T-helper 1 cell treated with Interleukin-12 subunit alpha and Interleukin-12 subunit beta and Interleukin-4 antibody, amounts not matched to agents 30 μg/mL and 1 μg/mL, for 36 hours (primary cell): ENCODE data around the gene TEX11.
A peak's percentile ranks its signal among the peaks of the same experiment; 100 is the strongest.
"Not testable (repeated sequence)": the region's sequence is repeated elsewhere in the genome, so short reads cannot be mapped to it uniquely, and the experiment has no call there.

Source experiments
- H3K27ac Mint-ChIP-seq: one replicate; pipeline ENCODE4 v1.8.0; 2021; ENCODE audit warnings: mild to moderate bottlenecking, mixed read lengths
- H3K27me3 Mint-ChIP-seq: one replicate; pipeline ENCODE4 v1.8.0; 2021; ENCODE audit warnings: low read depth, mixed read lengths
- H3K36me3 Mint-ChIP-seq: one replicate; pipeline ENCODE4 v1.8.0; 2021; ENCODE audit warnings: low read depth, mixed read lengths
- H3K4me1 Mint-ChIP-seq: one replicate; pipeline ENCODE4 v1.8.0; 2021; ENCODE audit warnings: low read depth, mixed read lengths
- H3K4me3 Mint-ChIP-seq: one replicate; pipeline ENCODE4 v1.8.0; 2021; ENCODE audit warnings: mild to moderate bottlenecking, moderate library complexity, mixed read lengths
- H3K9me3 Mint-ChIP-seq: one replicate; pipeline ENCODE4 v1.8.0; 2021; ENCODE audit warnings: mixed read lengths

The TEX11 gene

DNA sequence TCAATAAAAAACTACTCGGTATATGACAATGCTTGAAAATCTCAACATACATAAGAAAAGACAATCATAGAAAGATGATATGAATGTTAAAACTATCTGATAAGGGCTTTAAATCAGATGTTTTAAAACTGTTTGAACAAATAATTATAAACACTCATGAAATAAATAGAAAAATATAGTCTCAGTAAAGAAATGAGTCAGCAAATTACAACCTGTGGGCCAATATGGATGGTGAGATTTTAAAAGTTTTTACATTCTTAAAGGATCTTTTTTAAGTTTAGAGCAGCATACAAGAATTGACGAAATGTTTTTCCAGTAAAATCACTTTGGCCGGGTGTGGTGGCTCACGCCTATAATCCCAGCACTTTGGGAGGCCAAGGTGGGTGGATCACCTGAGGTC, 83.1 kb downstream of the TEX11 start:
- Mint-ChIP-seq H3K27me3 (peaks cover 4% of the 10 kb centered on the region), H3K9me3 (no peaks in the 10 kb centered on the region)

DNA sequence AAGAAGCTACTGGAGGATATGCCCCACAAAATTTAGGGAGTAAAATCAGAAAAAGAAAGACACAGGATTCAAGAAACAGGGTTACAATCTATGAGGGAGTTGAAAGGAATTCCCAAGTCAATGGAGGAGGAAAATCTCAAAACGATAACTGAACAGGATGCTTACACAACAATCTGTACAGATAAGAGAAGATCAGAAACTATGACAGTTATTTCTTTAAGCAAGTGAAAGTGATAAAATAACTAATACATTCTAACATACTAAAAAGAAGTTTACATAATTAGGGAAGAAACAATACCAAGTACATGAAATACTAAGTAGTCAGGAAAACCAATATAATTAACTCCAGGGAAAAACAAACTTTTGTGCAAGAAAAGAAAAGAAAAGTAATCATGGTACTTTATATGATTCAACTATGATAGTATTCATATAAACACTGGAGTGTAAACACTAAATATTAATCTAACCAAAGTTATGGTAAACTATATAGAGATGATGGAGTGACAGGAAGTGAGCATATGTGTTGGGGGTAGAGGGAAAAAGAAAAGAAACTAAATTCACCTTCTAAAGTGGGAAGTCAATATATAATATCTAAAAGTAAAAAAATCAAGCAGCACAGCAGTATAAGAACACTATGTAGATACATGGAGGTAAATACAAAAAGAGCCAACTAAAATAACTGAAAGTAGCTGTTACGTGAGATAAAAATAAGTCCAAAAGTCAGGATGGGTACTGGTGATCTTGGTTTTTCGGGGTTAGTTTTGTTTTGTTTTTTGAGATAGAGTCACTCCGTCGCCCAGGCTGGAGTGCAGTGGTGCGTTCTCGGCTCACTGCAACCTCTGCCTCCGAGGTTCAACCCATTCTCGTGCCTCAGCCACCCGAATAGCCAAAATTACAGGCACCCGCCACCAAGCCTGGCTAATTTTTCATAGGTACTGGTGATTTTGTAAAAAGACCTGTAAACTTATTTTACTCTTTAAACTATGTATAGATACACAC, 99.3 kb downstream of the TEX11 start:
- H3K4me1 Mint-ChIP-seq, result peaks cover 2% of the 10 kb centered on the region
- no peaks in the 10 kb centered on the region for H3K9me3 Mint-ChIP-seq
- no peak overlapping the region for H3K27ac Mint-ChIP-seq
- no peak overlapping the region for H3K4me3 Mint-ChIP-seq
- no peaks in the 10 kb centered on the region for H3K36me3 Mint-ChIP-seq
- H3K27me3 Mint-ChIP-seq, result no peaks in the 10 kb centered on the region

More for the DNA sequence above, 83.1 kb downstream of the TEX11 start:
- Mint-ChIP-seq H3K36me3 (no peaks in the 10 kb centered on the region), H3K4me3 (no peak overlapping the region), H3K27ac (no peak overlapping the region), H3K4me1 (no peaks in the 10 kb centered on the region)

DNA sequence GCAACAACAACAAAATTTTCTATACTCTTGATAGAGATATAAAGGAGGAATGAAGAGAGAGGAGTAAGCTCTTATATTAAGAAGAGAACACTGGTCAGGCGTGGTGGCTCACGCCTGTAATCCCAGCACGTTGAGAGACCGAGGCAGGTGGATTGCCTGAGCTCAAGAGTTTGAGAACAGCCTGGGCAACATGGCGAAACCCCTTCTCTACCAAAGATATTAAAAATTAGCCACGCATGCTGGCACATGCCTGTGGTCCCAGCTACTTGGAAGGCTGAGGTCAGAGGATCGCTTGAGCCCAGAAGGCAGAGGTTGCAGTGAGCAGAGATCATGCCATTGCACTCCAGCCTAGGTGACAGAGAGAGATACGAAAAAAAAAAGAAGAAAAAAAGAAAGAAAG, 102.4 kb downstream of the TEX11 start:
- Mint-ChIP-seq H3K36me3 (no peaks in the 10 kb centered on the region), H3K27ac (no peak overlapping the region), H3K9me3 (no peaks in the 10 kb centered on the region), H3K4me3 (no peak overlapping the region), H3K4me1 (peaks cover 2% of the 10 kb centered on the region), H3K27me3 (peaks cover 3% of the 10 kb centered on the region)

DNA sequence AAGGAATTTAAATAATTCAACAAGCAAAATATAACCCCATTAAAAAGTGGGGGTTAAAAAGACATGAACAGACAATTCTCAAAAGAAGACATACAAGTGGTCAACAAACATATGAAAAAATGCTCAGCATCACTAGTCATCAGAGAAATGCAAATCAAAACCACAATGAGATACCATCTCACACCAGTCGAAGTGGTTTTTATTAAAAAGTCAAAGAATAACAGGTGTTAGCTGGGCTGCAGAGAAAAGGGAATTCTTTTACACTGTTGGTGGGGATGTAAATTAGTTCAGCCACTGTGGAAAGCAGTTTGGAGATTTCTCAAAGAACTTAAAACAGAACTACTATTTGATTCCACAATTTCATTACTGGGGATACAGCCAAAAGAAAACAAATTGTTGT, 111.8 kb downstream of the TEX11 start:
- not testable (repeated sequence) for H3K9me3 Mint-ChIP-seq, H3K4me3 Mint-ChIP-seq, H3K4me1 Mint-ChIP-seq, H3K27ac Mint-ChIP-seq, H3K36me3 Mint-ChIP-seq, H3K27me3 Mint-ChIP-seq

DNA sequence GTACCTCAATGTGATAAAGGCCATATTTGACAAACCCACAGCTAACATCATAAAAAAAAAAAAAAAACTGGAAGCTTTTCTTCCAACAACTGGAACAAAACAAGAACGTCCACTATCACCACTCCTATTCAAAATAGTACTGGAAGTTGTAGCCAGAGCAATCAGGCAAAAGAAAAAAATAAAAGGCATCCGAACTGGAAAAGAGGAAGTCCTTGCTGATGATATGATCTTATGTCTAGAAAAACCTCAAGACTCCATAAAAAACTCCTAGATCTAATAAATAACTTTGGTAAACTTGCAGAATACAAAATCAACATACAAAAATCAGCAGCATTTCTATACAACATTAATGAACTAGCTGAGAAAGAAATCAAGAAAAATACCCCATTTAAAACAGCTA, 134.3 kb downstream of the TEX11 start:
- Mint-ChIP-seq H3K27ac (no peak overlapping the region), H3K4me1 (no peaks in the 10 kb centered on the region), H3K36me3 (no peaks in the 10 kb centered on the region), H3K4me3 (no peak overlapping the region), H3K27me3 (no peaks in the 10 kb centered on the region), H3K9me3 (no peaks in the 10 kb centered on the region)

DNA sequence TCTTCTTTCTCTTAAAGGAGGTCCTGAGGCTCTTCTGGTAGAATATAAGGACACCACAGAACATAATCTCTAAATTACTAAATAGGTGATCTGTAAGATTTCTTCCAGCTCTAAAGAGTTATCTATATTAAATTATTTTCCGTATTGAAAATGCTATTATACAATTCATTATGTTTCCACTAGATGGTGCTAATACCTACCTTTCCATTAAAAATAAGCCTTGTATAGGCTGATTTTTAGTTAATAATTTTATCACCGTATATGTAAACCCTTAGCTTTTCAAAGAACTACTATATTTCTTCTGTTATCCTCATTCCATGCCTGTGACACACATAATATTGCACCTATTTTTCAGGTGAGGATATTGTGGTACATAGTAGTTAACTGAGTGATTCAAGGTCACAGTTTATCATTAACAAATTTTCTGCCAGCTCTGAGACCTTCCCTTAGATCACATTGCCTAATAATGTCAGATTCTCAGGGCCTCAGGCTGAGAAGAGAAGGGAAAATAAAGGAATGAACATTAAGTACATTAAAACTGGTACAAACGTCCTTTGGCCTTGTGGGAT, 138.8 kb downstream of the TEX11 start:
- H3K27ac Mint-ChIP-seq, result no peak overlapping the region
- no peak overlapping the region for H3K4me3 Mint-ChIP-seq
- no peaks in the 10 kb centered on the region for H3K9me3 Mint-ChIP-seq
- H3K36me3 Mint-ChIP-seq, result no peaks in the 10 kb centered on the region
- no peaks in the 10 kb centered on the region for H3K4me1 Mint-ChIP-seq
- H3K27me3 Mint-ChIP-seq, result peaks cover 6% of the 10 kb centered on the region

DNA sequence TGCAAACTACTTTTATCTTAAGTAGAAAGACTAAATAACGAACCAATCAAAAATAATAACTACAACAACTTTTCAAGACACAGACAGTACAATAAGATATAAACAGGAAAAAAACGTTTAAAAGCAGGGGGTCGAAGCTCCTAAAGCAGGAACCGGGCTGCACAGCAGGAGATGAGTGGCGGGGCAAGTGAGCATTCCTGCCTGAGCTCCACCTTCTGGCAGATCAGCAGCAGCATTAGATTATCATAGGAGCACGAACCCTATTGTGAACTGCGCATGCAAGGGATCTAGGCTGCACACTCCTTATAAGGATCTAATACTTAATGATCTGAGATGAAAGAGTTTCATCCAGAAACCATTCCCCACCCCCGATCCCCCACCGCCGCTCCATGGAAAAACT, 146.2 kb downstream of the TEX11 start:
- Mint-ChIP-seq H3K36me3 (peaks cover 11% of the 10 kb centered on the region), H3K4me1 (no peaks in the 10 kb centered on the region), H3K9me3 (peaks cover 24% of the 10 kb centered on the region), H3K27ac (no peak overlapping the region), H3K4me3 (no peak overlapping the region), H3K27me3 (peaks cover 6% of the 10 kb centered on the region)

DNA sequence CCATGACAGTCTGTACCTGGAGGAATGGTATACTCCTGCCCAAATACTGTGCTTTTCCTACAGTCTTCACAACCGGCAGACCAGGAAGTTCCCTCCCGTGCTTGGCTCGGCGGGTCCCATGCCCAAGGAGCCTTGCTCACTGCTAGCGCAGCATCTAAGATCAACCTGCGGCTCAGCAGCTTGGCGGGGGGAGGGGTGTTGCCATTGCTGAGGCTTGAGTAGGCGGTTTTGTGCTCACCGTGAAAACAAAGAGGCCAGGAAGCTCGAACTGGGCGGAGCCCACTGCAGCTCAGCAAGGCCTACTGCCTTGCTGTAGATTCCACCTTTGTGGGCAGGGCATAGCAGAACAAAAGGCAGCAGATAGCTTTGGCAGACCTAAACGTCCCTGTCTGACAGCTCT, 152.7 kb downstream of the TEX11 start:
- no peak overlapping the region for H3K27ac Mint-ChIP-seq
- H3K4me3 Mint-ChIP-seq, result no peak overlapping the region
- H3K4me1 Mint-ChIP-seq, result peaks cover 15% of the 10 kb centered on the region
- H3K36me3 Mint-ChIP-seq, result peaks cover 18% of the 10 kb centered on the region
- H3K27me3 Mint-ChIP-seq, result no peaks in the 10 kb centered on the region
- peaks cover 23% of the 10 kb centered on the region for H3K9me3 Mint-ChIP-seq

DNA sequence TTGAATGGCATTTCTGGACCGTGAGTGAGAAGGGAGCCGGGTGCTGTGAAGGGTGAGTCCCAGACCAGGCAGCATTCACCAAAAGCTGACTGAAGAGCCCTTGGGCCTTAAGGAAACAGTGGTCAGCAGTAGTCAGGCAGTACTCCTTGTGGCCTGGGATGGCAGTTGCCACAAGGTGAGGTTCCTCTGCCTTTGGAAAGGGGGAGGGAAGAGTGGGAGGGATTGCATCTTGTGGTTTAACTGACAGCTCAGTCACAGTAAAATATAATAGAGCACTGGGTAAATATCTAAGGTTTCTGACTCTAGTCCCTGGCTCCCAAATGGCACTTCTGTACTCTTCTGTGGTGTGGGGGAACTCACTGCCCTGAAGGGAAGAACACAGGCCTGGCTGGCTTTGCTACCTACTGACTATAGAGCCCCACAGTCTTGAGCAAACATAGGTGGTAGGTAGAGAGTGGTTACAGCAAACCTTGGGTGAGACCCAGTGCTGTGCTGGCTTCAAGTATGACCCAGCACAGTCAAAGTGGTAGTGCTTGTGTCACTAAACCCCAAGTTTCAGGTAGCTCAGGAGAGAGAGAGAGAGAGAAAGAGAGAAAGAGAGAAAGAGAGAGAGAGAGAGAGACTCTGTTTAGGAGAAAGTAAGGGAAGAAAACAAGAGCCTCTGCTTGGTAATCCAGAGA, 154.2 kb downstream of the TEX11 start:
- Mint-ChIP-seq H3K4me3 (peak overlapping the region; percentile 68), H3K9me3 (peaks cover 18% of the 10 kb centered on the region), H3K36me3 (peaks cover 18% of the 10 kb centered on the region), H3K27me3 (no peaks in the 10 kb centered on the region), H3K27ac (peak overlapping the region; percentile 79), H3K4me1 (peaks cover 15% of the 10 kb centered on the region)

DNA sequence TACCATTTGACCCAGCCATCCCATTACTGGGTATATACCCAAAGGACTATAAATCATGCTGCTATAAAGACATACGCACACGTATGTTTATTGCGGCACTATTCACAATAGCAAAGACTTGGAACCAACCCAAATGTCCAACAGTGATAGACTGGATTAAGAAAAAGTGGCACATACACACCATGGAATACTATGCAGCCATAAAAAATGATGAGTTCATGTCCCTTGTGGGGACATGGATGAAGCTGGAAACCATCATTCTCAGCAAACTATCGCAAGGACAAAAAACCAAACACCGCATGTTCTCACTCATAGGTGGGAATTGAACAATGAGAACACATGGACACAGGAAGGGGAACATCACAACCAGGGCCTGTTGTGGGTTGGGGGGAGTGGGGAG, 174.7 kb downstream of the TEX11 start:
- H3K4me1 Mint-ChIP-seq, H3K27ac Mint-ChIP-seq, H3K9me3 Mint-ChIP-seq, H3K4me3 Mint-ChIP-seq, H3K36me3 Mint-ChIP-seq: not testable (repeated sequence)
- peaks cover 10% of the 10 kb centered on the region for H3K27me3 Mint-ChIP-seq

DNA sequence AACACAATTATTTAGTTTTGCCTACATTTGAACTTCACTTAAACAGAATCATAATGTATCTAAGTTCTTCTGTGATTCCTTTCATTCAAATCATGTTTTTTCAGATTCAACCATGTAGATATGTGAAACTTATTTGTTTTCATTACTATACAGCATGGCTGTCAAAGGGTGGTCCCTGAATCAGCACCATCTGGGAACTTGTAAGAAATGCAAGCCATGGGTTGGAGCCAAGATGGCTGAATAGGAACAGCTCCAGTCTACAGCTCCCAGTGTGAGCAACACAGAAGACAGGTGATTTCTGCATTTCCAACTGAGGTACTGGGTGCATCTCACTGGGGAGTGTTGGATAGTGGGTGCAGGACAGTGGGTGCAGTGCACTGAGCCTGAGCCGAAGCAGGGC, 180.6 kb downstream of the TEX11 start:
- not testable (repeated sequence) for H3K36me3 Mint-ChIP-seq, H3K27ac Mint-ChIP-seq, H3K4me1 Mint-ChIP-seq, H3K27me3 Mint-ChIP-seq, H3K4me3 Mint-ChIP-seq, H3K9me3 Mint-ChIP-seq

DNA sequence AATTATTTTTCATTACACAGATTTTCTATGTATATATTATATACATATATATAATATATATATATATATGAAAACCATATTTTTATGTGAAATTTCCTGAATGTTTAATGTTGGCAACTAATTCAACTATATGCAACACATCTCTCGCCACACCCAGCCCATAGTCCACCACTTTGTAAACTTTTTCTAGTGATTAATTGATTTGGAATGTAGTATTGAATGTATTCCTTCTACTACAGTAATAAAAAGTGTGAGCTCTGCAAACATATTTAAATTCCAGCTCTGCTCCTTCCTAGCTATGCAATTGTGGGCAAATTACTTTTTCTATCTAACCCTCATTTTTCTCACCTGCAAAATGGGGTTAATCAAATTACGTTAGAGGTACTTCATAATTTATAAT, 187.8 kb downstream of the TEX11 start:
- no peaks in the 10 kb centered on the region for H3K4me1 Mint-ChIP-seq
- no peak overlapping the region for H3K27ac Mint-ChIP-seq
- H3K27me3 Mint-ChIP-seq, result no peaks in the 10 kb centered on the region

DNA sequence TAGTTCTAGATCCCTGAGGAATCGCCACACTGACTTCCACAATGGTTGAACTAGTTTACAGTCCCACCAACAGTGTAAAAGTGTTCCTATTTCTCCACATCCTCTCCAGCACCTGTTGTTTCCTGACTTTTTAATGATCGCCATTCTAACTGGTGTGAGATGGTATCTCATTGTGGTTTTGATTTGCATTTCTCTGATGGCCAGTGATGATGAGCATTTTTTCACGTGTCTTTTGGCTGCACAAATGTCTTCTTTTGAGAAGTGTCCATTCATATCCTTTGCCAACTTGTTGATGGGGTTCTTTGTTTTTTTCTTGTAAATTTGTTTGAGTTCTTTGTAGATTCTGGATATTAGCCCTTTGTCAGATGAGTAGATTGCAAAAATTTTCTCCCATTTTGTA, 197.2 kb downstream of the TEX11 start:
- not testable (repeated sequence) for H3K9me3 Mint-ChIP-seq, H3K27ac Mint-ChIP-seq, H3K4me1 Mint-ChIP-seq, H3K36me3 Mint-ChIP-seq, H3K4me3 Mint-ChIP-seq, H3K27me3 Mint-ChIP-seq

More for the DNA sequence above, 187.8 kb downstream of the TEX11 start:
- H3K9me3 Mint-ChIP-seq, result no peaks in the 10 kb centered on the region
- no peaks in the 10 kb centered on the region for H3K36me3 Mint-ChIP-seq
- no peak overlapping the region for H3K4me3 Mint-ChIP-seq

DNA sequence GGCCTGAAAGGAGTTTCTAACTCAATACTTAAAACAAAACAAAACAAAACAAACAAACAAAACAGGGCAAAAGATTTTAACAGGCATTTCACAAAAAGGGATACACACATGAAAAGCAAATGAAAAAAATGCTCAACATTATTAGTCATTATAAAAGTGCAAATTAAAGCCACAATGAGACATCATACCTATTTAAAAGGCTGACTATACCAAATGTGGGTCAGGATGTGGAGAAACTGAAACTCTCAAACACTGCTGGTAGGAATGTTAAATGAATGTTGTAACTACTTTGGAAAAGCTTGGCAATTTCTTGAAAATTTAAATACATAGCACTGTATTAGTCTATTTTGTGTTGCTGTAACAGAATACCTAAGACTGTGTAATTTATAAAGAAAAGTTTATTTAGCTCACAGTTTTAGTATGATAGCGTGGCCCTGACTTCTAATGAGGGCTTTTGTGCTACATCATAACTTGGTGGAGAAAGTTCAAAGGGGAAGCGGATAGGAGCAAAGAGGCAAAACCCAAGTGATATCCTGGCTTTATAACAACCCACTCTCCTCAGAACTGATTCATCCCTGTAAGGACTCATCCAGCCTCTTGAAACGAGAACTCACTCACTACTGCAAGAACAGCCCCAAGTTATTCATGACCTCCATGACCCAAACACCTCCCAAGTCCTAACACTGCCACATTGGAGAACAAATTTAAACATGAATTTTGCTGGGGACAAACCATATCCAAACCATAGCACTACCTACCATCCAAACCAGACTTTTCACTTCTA, 214.0 kb downstream of the TEX11 start:
- H3K9me3 Mint-ChIP-seq, result no peaks in the 10 kb centered on the region
- H3K4me1 Mint-ChIP-seq, result no peaks in the 10 kb centered on the region
- no peaks in the 10 kb centered on the region for H3K27me3 Mint-ChIP-seq
- H3K36me3 Mint-ChIP-seq, result no peaks in the 10 kb centered on the region
- no peak overlapping the region for H3K4me3 Mint-ChIP-seq
- H3K27ac Mint-ChIP-seq, result no peak overlapping the region
